ENCODE results near the gene CD34.

CD34 gene

DNA sequence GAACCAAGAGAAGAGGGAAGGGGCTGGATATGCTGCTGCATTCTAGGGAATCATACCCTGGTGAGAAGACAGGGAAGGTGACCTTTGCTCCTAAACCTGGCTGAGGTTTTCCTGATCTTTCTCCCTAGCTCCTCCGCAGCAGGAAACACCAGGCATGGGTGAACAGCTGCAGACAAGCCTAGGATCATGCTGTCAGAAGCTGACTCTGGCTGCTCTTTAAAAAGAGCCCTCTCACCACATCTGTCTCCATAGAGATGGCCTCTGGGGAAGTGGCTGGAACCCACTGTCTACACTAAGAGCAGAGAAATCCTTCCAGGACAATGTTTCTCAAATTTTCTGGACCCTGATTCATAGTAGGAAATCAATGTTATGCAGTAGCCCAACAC, 57.6 kb downstream of the CD34 start:
- no peak for DNase-seq (ENCODE audit: low read depth)

DNA sequence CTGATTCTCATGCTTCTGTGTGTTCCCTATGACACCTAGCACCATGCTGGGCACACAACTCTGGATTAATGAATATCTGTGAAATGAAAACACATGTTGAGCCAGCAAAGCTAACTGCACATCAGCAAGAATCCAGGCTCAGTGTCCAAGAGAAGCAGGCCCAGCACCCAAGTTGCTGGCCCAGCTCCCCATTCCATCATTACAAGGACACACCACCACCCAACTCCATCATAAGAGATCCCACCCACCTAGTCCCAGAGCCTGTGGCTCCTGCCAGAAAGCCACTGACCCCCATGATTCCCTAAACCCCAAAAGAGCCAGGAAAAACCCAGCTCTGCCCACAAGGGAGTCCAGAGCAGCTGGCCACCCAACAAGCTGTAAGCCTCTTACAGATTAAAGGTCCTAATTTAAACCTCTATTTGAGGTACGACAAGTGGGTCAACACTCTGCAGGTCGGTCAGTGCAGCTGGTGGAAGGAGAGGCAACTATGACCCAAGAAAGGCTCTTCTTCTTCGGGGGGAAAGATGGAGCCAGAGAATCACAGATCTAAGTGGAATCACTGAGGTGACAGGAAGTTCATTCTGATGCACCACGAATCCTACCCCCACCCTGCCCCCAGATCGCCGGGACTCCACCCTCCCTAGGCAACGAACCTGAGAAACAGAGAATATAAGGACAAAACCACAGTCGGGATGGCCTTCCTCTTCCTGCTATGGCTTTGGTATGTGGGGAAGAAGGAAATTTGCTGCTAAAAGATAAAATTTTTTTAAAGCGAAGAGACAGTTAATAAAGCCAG, 58.2 kb downstream of the CD34 start:
- no peak for DNase-seq (ENCODE audit: low read depth)

DNA sequence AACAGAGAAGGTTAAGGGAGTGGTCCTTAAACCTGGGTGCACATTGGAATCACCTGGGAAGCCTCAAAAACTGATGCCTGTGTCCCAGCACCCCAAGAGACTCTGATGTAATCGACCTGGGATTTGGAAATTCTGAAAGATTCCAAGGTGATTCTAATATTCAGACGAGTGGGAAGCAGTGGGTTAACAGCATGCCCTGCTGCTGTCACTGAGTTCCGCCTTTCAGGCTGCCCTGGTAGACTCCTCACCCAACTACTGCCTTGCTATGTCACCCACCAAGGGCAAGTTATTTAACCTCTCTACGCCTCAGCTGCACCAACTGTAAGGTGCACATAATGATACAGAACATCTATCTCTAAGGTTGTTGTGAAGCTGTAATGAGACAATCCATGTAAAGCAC, 59.2 kb downstream of the CD34 start:
- no peak for DNase-seq (ENCODE audit: low read depth)

DNA sequence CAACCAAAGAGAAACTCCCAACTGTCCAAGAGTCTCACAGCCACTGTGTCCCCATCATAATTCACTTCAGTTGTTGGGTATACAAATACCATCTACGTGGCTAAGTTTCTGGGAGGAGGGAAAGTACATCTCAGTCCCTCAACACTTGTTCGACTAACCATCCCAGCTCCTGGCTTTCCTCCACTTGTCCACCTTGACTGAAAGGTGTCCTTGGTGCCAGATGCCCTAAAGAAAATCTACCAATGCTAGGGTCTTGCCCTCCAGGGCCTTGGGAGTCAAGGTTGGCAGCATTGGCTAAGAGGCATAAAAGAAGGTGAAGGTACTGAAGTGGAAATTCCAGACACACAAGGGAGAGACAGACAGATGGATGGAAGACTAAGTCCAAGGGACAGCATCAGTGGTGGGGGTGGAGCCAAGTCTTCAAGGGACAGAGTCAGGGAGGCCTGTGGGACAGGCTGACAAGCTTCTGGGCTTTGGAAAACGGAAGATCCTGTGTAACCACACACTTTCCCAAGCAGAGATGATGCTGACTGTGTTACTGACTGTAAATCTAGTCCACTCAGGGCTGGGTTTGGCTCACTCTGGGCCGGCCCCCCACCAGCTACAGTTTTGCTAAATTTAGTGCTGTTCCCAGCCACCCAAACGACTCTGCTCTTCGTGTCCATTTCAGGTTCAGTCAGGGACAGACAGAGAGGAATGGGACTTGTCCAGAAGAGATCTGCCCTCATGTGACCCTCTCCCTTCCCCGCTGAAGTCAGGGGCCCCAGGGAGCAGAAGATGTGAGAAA, 60.1 kb downstream of the CD34 start:
- no peak for DNase-seq (ENCODE audit: low read depth)

DNA sequence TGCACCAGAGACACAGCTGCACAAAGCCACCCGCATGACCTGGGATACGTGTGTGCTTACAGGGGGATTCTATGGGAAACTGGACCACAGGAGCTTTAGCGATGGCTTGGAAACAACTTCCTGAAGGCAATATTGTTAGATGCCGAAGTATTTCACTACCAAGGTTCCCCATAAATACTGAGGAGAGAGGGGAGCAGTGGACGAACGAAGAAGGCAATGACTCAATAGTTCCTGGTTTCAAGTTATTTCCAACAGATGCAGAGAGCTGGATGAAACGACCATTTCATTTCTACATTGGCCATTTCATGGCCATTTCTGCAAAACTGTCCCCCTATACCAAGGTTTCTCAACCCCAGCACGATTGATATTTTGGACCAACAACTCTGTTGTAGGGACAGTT, 61.3 kb downstream of the CD34 start:
- no peak for DNase-seq (ENCODE audit: low read depth)

DNA sequence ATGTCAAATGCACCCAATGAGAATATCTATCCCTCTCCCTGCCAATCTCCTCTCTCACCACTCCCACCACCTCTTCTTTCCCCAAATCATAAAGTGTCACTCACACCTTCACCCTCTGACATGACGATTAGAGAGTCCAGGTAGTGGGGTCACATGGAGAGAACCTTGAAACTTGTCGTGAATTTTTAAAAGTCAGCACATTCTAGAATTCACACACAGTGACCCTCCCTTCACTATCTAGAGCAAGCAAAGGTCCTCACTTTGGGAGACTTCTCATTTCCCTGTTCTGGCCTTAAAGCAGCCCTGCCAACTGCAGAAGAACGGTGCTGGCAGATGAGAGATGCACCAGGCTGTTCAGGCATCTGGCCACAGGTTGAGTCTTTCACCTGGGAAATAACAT, 61.9 kb downstream of the CD34 start:
- no peak for DNase-seq (ENCODE audit: low read depth)

DNA sequence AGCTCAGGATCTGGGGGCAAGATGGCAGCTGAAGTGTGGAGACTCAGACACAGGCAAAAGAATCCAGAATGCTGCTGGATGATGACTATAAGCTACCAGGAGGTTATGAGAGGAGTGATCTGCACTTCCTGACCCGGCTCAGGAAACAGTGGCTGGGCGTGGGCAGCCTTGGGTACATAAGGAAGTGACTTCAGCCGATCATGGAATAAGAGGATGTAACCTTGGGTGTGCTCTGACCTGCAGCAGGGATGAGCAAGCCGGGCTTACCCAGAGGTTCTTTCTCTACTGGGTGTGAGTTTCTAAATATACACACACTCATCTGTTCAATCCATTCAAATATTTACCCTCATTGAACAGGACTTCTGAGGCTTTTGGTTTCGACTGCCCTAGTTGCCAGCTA, 62.7 kb downstream of the CD34 start:
- no peak for DNase-seq (ENCODE audit: low read depth)

DNA sequence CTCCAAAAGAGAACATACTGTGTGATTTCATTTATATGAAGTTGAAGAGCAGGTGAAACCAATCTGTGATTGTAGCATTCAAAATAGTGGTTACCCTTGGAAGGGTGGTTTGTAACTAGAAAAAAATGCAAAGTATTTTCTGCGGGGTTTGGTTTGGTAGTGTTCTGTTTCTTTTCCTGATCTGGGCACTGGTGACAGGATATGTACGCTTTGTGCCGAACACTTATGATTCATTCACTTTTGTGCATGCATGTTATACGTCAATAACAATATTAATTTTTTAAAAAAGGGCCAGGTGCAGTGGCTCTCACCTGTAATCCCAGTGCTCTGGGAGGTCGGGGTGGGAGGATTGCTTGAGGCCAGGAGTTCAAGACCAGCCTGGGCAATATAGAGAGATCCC, 63.8 kb downstream of the CD34 start:
- no peak for DNase-seq (ENCODE audit: low read depth)

DNA sequence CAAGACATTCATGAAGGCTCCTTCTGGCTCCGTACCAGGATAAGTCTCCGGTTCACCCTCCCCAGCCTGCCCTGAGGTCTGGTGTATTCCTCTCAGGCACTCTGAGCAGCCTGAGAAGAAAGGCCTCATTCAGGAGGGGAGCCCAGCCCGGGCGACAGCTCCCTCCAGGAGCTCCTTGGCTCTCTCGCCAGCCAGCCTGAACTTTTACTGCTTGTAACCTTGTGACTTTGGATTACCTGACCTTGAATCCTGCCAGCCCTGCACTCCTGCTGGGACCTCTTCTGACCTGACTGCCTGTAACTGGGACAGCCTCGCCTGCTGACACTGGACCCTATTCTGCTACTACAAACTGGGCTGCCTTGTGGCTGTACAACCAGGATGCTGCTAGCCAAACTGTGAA, 65.8 kb downstream of the CD34 start:
- no peak for DNase-seq (ENCODE audit: low read depth)

DNA sequence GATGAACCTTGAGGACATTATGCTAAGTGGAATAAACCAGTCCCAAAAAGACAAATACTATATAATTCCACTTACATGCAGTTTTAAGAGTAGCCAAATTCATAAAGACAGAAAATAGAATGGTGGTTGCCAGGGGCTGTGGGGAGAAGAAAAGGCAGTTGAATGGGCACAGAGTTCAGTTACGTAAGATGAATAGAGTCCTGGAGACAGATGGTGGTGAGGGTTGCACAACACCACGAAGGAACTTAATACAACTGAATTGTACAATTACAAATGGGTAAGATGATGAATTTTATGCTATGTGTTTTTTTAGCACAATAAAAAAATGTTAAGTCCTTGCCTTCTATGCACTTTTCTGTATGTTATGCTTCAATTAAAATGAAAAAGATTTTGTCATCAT, 66.6 kb downstream of the CD34 start:
- DNase-seq (ENCODE audit: low read depth), result no peak

DNA sequence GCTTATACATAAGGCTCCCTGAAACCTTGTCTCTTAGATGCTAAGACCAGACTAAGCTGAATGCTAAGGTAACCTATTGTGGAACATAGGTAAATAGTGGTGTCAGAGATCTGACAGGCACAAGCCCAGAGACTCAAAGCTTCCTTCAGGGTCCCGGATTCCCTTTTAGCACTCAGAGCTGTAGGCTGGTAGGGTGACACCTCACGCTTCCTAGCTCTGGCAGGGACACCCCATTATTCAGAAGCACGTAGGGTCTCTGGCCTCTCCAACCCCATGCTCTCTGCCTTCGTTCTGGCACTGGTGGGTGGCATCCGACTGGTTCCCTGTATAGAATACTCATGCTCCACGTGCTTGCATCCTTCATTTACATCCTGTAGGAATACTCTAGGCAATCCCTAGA, 68.4 kb downstream of the CD34 start:
- DNase-seq (ENCODE audit: low read depth), result no peak

DNA sequence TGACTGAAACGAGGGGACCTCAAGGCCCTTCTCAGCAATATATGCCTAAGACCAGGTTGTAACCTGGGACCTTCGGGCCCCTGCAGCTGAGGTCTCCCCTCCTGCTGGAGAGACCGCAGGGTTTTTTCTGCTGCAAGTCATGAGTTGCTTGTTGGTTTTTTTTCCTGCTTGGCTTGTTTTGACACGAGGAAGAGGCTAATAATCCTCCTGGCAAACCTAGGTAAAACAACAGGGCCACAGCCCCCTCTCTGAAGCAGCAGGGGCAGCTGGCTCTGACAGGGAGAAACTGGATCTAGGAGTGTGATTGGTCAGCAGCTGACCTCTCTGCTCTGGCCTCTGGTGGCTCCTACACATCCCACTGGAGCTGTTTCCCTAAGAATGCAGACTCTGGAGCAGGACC, 69.0 kb downstream of the CD34 start:
- no peak for DNase-seq (ENCODE audit: low read depth)

DNA sequence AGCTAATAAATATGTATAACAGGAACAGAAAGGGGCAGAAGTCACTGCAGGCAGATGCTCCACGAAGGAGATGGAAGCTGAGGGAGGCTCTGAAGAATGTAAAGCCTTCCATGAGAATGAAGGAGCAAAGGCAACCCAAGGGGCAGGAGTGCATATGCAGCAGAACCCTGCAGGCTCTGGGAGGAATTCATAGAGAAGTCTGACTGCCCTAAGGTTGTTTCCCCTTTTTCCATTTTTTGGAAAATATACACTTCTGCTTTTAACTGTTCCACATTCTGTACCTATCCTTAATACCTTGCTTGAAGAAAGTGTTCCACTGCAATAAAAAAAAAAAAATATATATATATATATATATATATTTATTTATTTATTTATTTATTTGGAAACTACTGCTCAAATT, 69.6 kb downstream of the CD34 start:
- no peak for DNase-seq (ENCODE audit: low read depth)

DNA sequence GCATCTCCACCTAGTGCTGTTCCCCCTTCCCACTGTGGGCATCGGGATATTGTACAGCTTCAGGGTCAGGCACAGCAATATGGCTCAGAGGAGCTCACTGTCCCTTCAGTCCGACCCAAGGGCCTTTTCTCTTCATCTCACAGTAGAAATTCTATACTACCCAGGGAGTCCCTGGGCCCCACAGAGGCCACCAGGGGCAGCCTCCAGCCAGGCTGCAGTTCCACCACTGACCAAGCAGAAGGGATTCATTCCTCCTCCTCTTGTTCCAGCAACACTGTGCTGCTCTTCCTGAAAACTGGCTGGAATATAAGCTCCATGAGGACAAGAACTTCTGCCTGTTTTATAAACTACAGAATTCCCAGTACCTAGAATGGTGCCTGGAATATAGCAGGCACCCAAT, 70.5 kb downstream of the CD34 start:
- no peak for DNase-seq (ENCODE audit: low read depth)

DNA sequence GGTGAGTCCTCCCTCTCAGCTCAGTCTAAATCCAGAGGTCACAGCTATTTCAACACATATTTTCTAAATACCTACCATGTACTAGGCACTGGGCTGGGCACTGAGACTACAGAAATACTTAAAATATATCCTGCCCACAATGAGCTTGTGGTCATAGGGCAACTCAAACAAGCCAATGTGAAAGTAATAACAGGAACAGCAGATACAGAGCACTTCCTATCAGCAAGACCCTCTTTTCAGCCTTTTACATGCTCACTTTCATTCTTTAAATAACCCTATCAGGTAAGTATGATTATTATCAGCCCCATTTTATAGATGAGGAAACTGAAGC, 71.9 kb downstream of the CD34 start:
- no peak for DNase-seq (ENCODE audit: low read depth)

DNA sequence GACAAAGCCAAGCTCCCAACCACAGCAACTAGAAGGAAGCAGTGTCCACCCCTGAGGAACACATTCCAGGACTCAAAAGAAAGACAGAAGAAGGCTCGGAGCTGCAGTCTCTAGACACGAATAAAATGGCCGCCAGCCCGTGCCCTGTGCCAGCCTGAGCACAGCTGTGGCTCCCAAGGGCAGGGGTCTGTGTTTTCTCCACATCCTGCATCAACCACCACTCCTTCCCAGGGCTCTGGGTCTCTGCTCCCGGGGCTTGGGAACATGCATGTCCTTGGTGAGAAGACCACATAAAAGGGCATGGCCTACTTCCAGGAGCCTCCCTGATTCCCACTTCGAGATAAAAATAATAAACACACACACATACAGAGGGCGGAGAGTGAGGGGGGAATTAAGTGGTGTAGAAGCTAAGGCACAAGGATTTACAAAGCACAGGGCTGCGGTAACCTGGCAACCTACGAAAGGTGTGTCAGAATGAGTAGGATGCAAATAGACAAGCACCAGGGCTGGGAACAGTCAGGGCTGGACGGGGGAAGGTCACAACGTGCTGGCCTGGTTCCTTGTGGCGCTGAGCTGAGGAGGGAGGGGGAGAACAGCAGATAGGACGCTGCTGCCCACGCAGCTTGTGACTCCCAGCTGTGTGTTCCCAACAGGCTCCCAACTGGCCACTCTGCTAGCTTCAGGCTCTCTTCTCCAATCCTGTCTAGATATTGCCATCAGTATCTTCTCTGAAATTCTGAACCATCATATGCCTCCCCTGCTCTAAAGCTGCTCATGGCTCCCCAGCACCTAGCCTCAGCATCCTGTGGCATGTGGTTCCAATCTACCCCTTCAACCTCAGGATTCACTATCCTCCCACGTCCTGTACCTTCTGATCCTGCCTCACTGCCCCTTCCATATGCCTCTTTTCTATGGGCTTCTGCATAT, 72.5 kb downstream of the CD34 start:
- DNase-seq (ENCODE audit: low read depth), result no peak

DNA sequence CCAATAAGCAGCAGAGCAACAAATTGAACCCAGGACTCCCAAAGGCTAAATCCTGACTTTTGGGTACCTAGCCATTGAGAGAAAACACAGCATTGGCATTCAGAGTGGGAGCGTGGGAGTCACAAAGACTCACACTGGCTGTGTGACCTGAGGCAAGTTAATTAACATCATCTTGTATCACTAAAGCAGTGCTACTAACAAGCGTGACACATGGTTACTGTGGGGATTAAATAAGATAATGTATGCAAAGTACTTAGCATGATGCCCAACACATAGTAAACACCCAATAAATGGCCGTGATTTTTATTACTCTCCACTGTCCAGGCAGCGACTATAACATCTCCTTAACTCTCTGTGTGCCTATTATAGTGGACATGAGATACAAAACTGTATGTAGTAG, 73.3 kb downstream of the CD34 start:
- no peak for DNase-seq (ENCODE audit: low read depth)

DNA sequence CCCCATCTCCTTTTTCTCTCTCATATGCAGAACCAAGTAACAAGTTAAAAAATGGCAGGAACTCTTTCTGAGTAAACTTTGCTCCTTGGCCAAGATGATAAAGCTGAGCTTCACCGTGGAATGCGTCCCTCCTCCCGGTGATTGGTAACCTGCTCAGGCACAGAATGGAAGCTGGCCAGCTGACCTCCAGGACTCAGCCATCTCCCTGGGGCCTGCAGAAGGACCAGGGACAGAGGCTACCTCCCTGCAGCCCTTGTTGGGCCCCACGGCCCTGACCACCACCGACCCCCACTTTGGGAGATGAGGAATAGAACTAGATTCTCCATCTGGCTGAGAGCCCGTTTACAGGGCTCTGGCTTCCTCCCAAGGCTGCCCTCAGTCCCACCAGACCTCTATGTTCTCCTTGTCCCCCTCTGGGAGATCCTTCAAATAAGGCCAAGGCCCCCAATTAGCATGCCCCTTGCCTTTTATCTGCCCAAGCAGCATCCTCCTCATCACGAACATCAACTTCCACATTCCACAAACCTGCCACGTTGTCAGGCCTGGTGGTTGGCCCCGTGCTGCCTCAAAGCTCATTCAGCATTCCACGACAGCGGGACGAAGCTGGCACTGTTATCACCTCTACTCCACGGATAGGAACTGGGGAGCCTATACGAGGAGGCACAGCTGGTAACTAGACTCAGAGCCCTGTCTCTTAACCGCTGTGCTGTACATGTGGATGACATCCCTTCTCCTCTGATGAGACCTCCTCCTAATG, 74.2 kb downstream of the CD34 start:
- no peak for DNase-seq (ENCODE audit: low read depth)

DNA sequence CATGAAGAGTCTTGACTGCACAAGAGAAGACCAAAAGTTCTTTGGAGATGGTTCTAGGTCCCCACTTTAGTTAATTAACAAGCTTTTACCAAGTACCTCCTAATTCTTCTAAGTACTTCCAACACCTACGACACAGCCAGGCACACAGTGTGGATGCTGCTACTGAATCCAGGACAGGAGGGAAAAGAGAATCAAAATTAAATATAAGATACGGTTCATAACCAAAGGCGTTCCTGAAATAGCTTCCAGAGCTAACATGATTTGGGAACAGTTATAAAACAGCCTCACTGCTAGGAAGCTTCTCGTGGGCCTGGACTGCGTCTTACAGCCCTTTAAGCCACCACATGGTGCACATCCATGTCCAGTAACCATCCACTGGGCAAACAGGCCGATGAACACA, 75.0 kb downstream of the CD34 start:
- DNase-seq (ENCODE audit: low read depth), result no peak

DNA sequence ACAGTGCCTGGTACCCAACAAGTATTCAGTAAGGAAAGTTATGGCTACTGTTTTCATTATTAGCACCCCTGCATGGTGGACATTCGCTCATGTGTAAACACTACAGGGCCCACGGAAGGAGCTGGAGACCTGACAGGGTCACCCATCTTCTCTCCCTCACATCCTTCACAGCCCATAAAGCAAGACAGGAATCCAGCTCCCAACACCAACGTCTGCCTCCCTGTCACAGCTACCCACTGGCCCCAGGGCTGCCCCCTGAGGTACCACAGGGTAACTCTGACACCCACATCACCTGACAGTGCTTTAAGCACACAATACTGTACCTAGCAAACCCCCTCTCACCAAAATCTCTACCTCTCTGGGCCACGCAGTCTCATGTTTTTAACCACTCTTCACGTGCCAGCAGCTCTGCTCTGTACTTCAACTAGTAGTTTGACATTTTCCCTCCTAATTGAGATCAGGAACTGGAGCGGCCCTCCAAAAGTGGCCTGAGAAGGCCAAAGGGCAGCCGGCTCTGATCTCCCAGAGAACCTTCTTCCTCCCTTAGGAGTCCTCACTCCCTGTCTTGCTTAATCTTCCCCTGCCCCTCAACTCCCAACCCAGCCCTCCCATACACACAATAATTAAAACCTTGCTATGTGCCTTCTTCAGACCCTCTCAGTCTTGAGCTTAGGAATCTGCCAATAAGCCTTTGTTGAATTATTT, 76.8 kb downstream of the CD34 start:
- no peak for DNase-seq (ENCODE audit: low read depth)

DNA sequence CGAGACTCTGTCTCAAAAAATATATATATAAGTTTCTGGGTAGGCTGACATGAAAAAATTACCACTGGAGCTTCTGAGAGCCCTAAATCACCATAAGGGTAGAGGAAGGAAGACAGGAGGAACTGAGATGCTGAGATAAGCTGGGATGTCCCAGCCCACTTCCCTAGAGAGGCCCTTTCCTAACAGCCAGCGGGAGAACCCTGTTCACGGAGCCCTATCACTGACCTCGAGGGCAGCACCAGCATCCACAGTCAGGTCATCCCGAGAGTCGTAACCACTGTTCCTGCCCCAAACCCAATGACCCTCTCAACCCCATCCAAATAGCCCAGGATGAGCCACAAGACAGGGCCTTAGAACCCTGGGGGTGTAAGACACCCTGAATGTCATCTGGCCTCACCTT, 77.5 kb downstream of the CD34 start:
- no peak for DNase-seq (ENCODE audit: low read depth)

Data from stimulated activated CD8-positive, alpha-beta memory T cell treated with anti-CD3 and anti-CD28 coated beads, Interleukin-7, amount 100 ng/mL, for 24 hours (primary cell).